Epithelial cell of esophagus (primary cell): ENCODE measurements around the gene FARP2.
"Not testable (repeated sequence)": the region's sequence is repeated elsewhere in the genome, so short reads cannot be mapped to it uniquely, and the experiment has no call there.

ENCODE experiments used
- DNase-seq: peaks from one replicate; pipeline ENCODE4 v3.0.0; 2010; ENCODE audit warnings: low read depth
- H3K4me3 ChIP-seq: 2 replicates; pipeline ENCODE4 v1.5.1; 2011; ENCODE audit warnings: mild to moderate bottlenecking, low read length, control low read depth
- TF ChIP-seq, protein P1 (sequence below): IDR thresholded peaks from 2 replicates; pipeline ENCODE4 v1.5.1; 2011; ENCODE audit warnings: low read depth, mild to moderate bottlenecking, low read length, control low read depth, inconsistent platforms; ENCODE audit not compliant: insufficient read depth; ENCODE audit errors: missing control alignments

FARP2 gene

DNA sequence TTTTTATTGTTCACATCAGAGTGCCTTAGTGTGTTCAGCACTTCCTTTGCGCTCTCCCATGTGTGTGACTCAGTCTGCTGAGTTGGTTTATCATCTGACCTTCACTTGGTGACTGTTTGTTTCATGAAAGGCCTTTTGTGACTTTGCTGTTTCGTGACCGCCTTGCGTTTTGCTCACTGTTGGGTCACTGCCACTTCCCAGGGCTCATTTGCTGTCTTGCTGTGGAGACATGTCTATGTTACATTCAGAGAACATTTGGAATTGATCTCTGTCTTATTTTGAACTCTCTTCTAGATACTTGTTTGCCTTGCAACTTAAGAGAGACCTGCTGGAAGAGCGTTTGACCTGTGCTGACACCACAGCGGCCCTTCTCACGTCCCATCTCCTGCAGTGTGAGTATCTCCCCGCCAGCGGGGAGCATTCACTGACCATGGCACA lies 54.7 kb downstream of the FARP2 start:
- no peak overlapping the region for H3K4me3 ChIP-seq
- TF ChIP-seq, protein P1, sequence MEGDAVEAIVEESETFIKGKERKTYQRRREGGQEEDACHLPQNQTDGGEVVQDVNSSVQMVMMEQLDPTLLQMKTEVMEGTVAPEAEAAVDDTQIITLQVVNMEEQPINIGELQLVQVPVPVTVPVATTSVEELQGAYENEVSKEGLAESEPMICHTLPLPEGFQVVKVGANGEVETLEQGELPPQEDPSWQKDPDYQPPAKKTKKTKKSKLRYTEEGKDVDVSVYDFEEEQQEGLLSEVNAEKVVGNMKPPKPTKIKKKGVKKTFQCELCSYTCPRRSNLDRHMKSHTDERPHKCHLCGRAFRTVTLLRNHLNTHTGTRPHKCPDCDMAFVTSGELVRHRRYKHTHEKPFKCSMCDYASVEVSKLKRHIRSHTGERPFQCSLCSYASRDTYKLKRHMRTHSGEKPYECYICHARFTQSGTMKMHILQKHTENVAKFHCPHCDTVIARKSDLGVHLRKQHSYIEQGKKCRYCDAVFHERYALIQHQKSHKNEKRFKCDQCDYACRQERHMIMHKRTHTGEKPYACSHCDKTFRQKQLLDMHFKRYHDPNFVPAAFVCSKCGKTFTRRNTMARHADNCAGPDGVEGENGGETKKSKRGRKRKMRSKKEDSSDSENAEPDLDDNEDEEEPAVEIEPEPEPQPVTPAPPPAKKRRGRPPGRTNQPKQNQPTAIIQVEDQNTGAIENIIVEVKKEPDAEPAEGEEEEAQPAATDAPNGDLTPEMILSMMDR: no peak
- peak; percentile 40 for DNase-seq

DNA sequence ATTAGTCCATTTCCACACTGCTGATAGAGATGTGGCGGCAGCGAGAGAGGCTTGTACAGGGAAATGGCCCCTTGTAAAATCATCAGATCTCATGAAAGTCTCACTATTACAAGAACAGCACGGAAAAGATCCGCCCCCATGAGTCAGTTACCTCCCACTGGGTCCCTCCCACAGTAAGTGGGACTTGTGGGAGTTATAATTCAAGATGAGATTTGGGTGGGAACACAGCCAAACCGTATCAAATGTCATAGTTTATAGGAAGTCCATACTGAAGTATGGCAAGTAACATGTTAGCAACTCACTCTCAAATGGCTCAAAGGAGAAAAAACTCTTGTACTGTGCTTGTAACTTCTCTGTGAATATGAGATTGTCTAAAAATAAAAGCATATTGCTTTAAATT lies 56.1 kb downstream of the FARP2 start:
- no peak for DNase-seq
- no peak overlapping the region for H3K4me3 ChIP-seq
- TF ChIP-seq, protein P1: no peak

DNA sequence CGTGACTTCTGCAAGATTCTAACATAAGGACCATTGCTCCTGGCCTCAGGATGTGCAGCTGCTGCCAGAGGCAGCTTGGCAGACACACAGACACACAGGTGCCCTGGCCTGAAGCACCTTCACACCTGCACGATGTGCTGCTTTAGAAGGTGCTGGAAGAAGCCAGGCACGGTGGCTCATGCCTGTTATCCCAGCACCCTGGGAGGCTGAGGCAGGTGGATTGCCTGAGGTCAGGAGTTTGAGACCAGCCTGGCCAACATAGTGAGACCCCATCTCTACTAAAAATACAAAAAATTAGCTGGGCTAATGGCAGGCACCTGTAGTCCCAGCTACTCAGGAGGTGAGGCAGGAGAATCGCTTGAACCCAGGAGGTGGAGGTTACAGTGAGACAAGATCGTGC lies 57.4 kb downstream of the FARP2 start:
- H3K4me3 ChIP-seq, DNase-seq: not testable (repeated sequence)

DNA sequence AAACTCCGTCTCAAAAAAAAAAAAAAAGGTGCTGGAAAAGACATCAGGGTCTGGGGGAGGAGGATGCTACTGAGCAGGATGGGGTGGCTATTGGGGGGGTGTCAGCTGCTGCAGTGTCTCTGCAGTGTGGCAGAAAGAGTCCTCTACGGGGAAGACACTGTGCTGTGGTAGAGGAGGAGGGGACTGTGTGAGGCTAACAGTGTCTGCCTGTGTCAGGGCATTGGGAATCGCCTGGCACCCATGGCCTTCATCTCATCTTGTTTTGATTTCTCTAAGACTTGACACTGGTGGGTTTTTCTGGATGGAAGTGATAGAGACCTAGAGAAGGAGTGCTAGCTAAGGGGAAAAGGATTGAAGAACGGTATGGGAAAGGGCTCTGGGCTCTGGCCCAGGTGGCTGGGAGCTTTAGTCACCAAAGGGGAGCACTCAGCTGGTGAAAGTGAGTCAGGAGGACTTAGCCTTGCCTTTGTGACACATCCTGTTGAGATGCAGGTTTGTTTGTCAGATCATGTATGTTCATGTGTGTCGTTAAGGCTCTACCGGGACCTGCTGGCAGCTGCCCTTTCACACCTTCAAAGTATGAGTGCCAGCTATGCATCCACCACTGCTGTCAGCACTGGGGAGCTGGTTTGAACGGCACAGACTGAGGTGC lies 58.0 kb downstream of the FARP2 start:
- H3K4me3 ChIP-seq: no peak overlapping the region
- DNase-seq: peak; percentile 84
- TF ChIP-seq, protein P1: no peak

DNA sequence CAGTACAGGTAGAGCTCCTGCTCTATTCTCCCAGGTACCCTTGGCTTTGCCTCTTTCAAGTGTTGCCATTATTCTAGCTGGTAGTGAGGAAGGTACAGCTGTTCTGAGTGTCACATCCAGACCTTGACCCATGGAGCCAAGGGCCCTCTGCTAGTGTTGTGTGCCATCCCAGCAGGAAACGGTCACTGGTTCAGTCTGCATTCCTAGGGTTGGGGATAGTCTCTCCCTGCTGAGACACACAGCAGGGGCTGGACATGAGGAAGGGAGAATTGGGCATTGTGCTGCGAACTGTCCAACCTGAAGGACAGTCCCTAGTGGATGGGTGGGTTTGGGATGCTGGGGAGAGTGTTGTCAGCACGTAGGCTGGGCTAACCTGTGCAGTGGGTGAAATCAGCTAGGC lies 59.1 kb downstream of the FARP2 start:
- TF ChIP-seq, protein P1: no peak
- no peak for DNase-seq

DNA sequence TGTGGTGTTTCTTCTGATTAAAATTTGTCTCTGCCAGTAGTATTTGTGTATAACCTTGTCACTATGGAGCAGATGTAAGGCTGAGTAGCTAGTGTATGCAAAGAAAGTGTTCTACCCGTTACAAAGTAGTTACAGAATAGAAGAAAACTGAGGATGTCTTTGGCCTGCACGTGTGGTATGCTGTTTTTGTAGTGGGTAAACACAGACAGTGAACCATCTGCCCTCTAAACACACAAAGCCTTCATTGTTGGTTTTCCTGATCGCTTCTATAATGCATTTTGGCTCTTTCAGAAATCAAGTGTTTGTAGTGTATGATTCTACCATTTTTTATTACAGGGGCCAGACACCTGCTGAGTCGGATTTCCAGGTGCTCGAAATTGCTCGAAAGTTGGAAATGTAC lies 61.5 kb downstream of the FARP2 start:
- no peak for DNase-seq
- TF ChIP-seq, protein P1: no peak
- no peak overlapping the region for H3K4me3 ChIP-seq

More for the DNA sequence above, 59.1 kb downstream of the FARP2 start:
- H3K4me3 ChIP-seq: no peak overlapping the region

DNA sequence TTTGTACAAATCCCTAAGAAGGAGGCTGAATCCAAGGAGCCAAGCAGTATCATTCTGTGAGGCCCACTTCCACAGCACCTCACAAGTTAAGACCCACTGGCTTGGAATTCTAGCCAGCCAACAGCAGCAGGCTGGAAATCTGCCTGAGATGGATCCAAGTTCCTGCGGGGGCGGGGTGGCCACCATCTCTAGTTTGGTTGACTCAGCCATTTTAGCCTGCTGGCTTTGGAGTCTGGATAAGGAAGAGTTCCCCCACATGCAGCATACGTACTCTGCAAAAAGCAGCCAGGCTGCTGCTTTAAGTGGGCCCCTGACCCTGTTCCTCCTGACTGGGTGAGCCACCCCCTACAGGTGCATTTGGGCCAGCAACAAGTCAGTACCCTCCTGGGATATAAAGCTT lies 65.2 kb downstream of the FARP2 start:
- TF ChIP-seq, protein P1: no peak
- H3K4me3 ChIP-seq: no peak overlapping the region
- DNase-seq: no peak

DNA sequence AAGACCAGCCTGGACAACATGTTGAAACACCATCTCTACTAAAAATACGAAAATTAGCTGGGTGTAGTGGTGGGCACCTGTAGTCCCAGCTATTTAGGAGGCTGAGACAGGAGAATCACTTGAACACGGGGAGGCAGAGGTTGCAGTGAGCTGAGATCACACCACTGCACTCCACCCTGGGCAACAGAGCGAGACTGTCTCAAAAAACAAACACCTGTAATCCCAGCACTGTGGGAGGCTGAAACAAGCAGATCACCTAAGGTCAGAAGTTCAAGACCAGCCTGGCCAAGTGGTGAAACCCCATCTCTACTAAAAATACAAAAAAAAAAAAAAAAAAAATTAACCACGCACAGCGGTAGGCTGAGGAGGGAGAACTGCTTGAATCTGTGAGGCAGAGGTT lies 65.9 kb downstream of the FARP2 start:
- H3K4me3 ChIP-seq, DNase-seq: not testable (repeated sequence)
